Muscle of leg (tissue), 11 donors: Measurements from ENCODE around the gene CACTIN. TPM values are rescaled to one million over a fixed set of nuclear protein-coding genes. Genes with fewer than 3 reads are reported as not detected.
A peak's percentile ranks its signal among the peaks of the same experiment; 100 is the strongest.

Source experiments
- DNase-seq: peaks from one replicate; pipeline ENCODE4 v3.0.0; 2013
- H3K27ac ChIP-seq: one replicate; pipeline ENCODE4 v1.5.1; 2013; ENCODE audit warnings: mild to moderate bottlenecking, low read length, control low read depth
- H3K27me3 ChIP-seq: one replicate; pipeline ENCODE4 v1.6.1; 2013; ENCODE audit warnings: low read length; ENCODE audit not compliant: control insufficient read depth, insufficient read depth
- H3K36me3 ChIP-seq: one replicate; pipeline ENCODE4 v1.6.1; 2013; ENCODE audit warnings: low read length; ENCODE audit not compliant: control insufficient read depth, insufficient read depth
- H3K4me1 ChIP-seq: one replicate; pipeline ENCODE4 v1.6.1; 2013; ENCODE audit warnings: low read length; ENCODE audit not compliant: control insufficient read depth, insufficient read depth
- H3K4me3 ChIP-seq: one replicate; pipeline ENCODE4 v1.5.1; 2013; ENCODE audit warnings: low read length, control low read depth
- H3K9me3 ChIP-seq: replicated peaks from 2 replicates; pipeline ENCODE4 v1.6.1; 2013; ENCODE audit warnings: low read depth, low read length; ENCODE audit not compliant: control insufficient read depth
- WGBS: methylation state at CpG from one replicate; pipeline ENCODE4 v1.1.5; 2013; ENCODE audit warnings: missing lambda C conversion rate; ENCODE audit not compliant: insufficient coverage; 5-methylcytosine and 5-hydroxymethylcytosine counted together
- polyA plus RNA-seq, 8 donors: library from polyadenylated mRNA; unstranded; fragments of 120-200 nt; gene quantifications; one replicate each; pipeline versions ENCODE4 v1.2.1 to v1.2.3, GENCODE V29; 2013; ENCODE audit warnings: inconsistent platforms in 1 of 8, low replicate concordance in 1 of 8; ENCODE audit not compliant: insufficient read length in 8 of 8, insufficient read depth in 1 of 8
- total RNA-seq: library from RNA; stranded (reverse); fragments of 120-200 nt; gene quantifications from one replicate; pipeline ENCODE4 v1.2.4, GENCODE V29; 2013

CACTIN gene
- total and polyA plus RNA-seq, 9 donors = 20.1 to 24.1 (median 22.6) TPM

DNA sequence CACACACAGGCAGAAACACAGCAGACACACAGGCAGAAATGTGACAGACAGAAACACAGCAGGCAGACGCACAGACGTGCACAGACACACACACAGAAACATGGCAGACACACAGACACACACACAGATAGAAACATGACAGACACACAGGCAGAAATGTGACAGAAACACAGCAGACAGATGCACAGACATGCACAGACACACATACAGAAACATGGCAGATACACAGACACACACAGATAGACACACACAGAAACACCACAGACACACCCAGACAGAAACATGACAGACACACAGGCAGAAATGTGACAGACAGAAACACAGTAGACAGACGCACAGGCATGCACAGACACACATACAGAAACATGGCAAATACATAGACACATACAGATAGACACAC is 21.2 kb downstream of the CACTIN start:
- Histone ChIP-seq H3K36me3 (no peaks in the 10 kb centered on the region), H3K4me1 (peaks cover 40% of the 10 kb centered on the region), H3K27ac (no peak overlapping the region), H3K27me3 (peaks cover 39% of the 10 kb centered on the region), H3K4me3 (no peak overlapping the region), H3K9me3 (no peaks in the 10 kb centered on the region)
- WGBS = 60% methylated on average over 1 of the region's 3 CpGs
- no peak for DNase-seq

DNA sequence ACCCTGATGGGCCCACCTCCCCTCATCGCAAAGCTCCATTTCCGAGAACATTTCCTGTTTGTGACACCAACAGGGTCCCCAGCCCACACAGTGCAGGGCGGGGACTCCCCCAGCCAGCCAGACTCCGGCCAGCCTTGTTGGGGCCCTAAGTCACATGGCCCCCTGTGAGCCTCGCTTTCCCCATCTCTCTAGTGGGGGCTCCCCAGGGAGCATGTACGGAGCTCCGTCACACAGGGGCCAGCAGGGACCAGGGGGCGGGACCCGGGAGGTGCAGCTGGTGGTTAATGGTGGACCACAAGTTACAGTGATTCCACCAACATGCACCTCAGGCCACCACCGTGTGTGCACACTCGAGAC is 21.6 kb downstream of the CACTIN start:
- Histone ChIP-seq H3K36me3 (no peaks in the 10 kb centered on the region), H3K9me3 (no peaks in the 10 kb centered on the region), H3K4me3 (no peak overlapping the region), H3K27ac (no peak overlapping the region), H3K4me1 (peaks cover 38% of the 10 kb centered on the region), H3K27me3 (peaks cover 39% of the 10 kb centered on the region)
- DNase-seq = no peak
- WGBS = 43% methylated on average over 5 of the region's 11 CpGs

DNA sequence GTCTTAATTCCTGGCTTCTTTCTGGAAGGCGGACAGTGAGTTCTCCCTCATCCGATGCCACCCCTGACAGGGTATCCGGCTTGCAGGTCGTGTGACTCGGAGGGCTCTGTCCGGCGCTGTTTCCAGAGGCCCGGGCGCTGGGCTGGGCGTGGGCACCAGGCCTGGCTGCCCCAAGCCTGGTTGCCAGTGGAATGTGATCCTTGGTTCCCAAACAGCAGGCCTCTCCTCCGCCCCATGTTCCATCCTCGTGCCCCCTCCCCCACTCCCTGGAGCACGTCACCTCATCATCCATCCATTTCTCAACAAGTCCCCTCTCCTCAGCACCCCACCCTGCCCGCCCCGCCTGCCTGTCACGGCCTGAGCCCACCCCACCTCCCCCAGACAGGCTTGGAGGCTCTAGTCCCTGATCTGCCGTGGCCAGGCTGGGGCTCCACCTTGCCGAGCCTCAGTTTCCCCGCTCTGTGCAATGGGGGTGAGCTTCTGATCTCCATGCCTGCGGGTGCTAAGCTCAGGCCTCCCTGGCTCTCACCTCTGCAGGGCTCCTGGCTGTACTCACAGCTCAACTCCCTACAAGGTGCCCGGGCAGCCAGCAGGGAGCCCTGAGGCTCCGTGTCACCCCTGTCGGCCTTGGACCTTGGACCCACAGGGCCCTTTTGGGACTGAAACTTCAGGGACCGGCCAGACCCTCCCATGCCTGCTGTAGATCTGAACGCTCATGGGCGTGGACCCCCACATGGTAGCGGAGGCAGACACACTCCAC is 22.2 kb downstream of the CACTIN start:
- Histone ChIP-seq H3K36me3 (no peaks in the 10 kb centered on the region), H3K9me3 (no peaks in the 10 kb centered on the region), H3K27ac (no peak overlapping the region), H3K4me1 (peaks cover 36% of the 10 kb centered on the region), H3K27me3 (peaks cover 39% of the 10 kb centered on the region), H3K4me3 (no peak overlapping the region)
- 75% methylated on average over 23 of the region's 27 CpGs for WGBS
- no peak for DNase-seq

GRCh38 chr19:3603121-3603811 is 23.3 kb downstream of the CACTIN start:
- no peak for DNase-seq
- peaks cover 37% of the 10 kb centered on the region for H3K27me3 ChIP-seq
- H3K4me1 ChIP-seq = peaks cover 26% of the 10 kb centered on the region
- H3K36me3 ChIP-seq = no peaks in the 10 kb centered on the region
- H3K27ac ChIP-seq = no peak overlapping the region
- WGBS = 55% methylated on average over 23 of the region's 23 CpGs
- H3K9me3 ChIP-seq = no peaks in the 10 kb centered on the region
- H3K4me3 ChIP-seq = no peak overlapping the region

- 75% methylated on average over 8 of the region's 12 CpGs for whole genome bisulfite sequencing
- Histone ChIP-seq H3K27me3 (peaks cover 15% of the 10 kb centered on the region), H3K27ac (no peak overlapping the region), H3K9me3 (no peaks in the 10 kb centered on the region), H3K4me1 (peaks cover 6% of the 10 kb centered on the region), H3K36me3 (no peaks in the 10 kb centered on the region), H3K4me3 (no peak overlapping the region)
- DNase-seq = no peak
Measured at GRCh38 chr19:3601021-3601420, 25.6 kb downstream of the CACTIN start.

DNA sequence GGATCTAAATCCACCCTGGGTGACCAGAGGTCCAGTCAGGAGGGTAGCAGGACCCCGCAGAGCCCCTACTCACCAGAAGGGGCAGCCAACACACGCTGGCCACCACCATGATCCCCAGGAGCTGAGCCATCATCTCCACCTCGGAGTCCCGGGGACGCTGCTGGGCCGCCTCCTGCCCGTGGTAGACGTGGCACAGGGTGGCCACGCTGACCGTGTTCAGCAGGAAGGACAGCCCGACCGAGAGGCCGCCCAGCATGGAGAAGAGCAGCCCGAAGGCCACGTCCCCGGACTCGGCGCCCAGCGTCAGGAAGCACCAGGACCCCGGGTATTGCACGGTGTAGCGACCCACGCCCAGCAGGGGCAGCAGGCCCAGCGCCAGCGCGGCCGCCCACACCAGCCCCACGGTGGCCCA is 26.8 kb downstream of the CACTIN start:
- Histone ChIP-seq H3K27ac (no peak overlapping the region), H3K27me3 (peaks cover 5% of the 10 kb centered on the region), H3K4me1 (peaks cover 4% of the 10 kb centered on the region), H3K36me3 (no peaks in the 10 kb centered on the region), H3K9me3 (no peaks in the 10 kb centered on the region), H3K4me3 (no peak overlapping the region)
- 86% methylated on average over 28 of the region's 28 CpGs for WGBS
- DNase-seq = peak; percentile 0

- no peak for DNase-seq
- Histone ChIP-seq H3K9me3 (no peaks in the 10 kb centered on the region), H3K27me3 (peaks cover 9% of the 10 kb centered on the region), H3K4me3 (no peak overlapping the region), H3K36me3 (no peaks in the 10 kb centered on the region), H3K27ac (no peak overlapping the region), H3K4me1 (no peaks in the 10 kb centered on the region)
- 65% methylated on average over 32 of the region's 34 CpGs for WGBS
Measured at GRCh38 chr19:3595521-3596061, 31.0 kb downstream of the CACTIN start.

- H3K27ac ChIP-seq = no peak overlapping the region
- H3K9me3 ChIP-seq = no peaks in the 10 kb centered on the region
- no peak for DNase-seq
- H3K4me3 ChIP-seq = no peak overlapping the region
- H3K27me3 ChIP-seq = peaks cover 9% of the 10 kb centered on the region
- no peaks in the 10 kb centered on the region for H3K36me3 ChIP-seq
- H3K4me1 ChIP-seq = no peaks in the 10 kb centered on the region
- 21% methylated on average over 7 of the region's 11 CpGs for WGBS
Measured at GRCh38 chr19:3593156-3593555, 33.4 kb downstream of the CACTIN start.

DNA sequence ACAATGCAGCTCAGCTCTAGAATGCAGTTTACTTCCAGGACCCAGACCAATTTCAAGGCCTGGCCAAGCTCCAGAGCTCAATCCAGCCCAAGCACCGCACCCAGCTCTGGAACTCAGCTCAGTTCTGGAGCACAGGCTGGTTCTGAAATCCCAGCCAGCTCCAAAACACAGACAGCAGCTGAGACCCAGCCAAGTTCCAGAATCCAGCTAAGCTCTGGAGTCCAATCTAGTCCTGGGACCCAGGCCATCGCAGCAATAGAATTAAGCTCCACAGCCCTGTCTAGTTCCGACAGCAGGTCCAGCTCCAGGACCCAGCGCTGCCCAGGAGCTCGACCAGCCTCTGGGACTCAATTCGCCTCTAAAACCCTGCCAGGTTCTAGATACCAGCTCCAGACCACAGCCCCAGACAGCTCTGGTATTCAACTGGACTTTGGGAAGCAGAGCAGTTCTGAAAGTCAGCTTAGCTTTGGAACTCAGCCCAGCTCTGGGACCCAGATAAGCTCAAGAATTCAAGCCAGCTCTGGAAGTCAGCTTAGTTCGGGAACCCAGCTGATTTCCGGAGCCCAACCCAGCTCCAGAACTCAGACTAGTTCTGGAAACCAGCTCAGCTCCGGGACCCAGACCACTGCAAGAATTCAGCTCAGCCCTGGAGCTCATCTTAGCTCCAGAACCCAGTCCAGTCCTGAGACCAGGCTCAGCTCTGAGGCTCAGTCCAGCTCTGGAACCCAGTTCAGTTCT is 34.5 kb downstream of the CACTIN start:
- Histone ChIP-seq H3K27ac (no peak overlapping the region), H3K36me3 (no peaks in the 10 kb centered on the region), H3K9me3 (no peaks in the 10 kb centered on the region), H3K4me1 (no peaks in the 10 kb centered on the region), H3K4me3 (no peak overlapping the region), H3K27me3 (peaks cover 11% of the 10 kb centered on the region)
- 81% methylated on average over 9 of the region's 9 CpGs for WGBS
- no peak for DNase-seq
